GM19397 (cell line): Measurements from ENCODE around the gene CLNK.

ENCODE experiments used
- ATAC-seq: cut with Tn5 transposase; IDR thresholded peaks from one replicate; pipeline ENCODE4 v1.9.1; 2021; ENCODE audit warnings: mild to moderate bottlenecking, moderate library complexity; ENCODE audit not compliant: unreplicated experiment

CLNK gene

GRCh38 chr4:10684631-10685030 lies at the start of gene CLNK:
Gene CLNK (minus strand): TSS chr4:10684768. CDS start chr4:10667869, 16,899 bp downstream.
- ATAC-seq = peak; percentile 90

GRCh38 chr4:10733481-10734062 lies 49.0 kb upstream of the CLNK start:
- ATAC-seq = no peak

- ATAC-seq = no peak
Measured at GRCh38 chr4:10732914-10733415, 48.4 kb upstream of the CLNK start.

GRCh38 chr4:10732235-10732913 lies 47.8 kb upstream of the CLNK start:
- no peak for ATAC-seq

GRCh38 chr4:10731690-10732089 lies 47.1 kb upstream of the CLNK start:
- ATAC-seq = peak; percentile 28

GRCh38 chr4:10731162-10731561 lies 46.6 kb upstream of the CLNK start:
- no peak for ATAC-seq

GRCh38 chr4:10730590-10730989 lies 46.0 kb upstream of the CLNK start:
- ATAC-seq = peak; percentile 47

GRCh38 chr4:10730019-10730418 lies 45.5 kb upstream of the CLNK start:
- peak; percentile 31 for ATAC-seq

GRCh38 chr4:10729366-10729765 lies 44.8 kb upstream of the CLNK start:
- no peak for ATAC-seq

- no peak for ATAC-seq
Measured at GRCh38 chr4:10728016-10728415, 43.4 kb upstream of the CLNK start.

- no peak for ATAC-seq
Measured at GRCh38 chr4:10727140-10727880, 42.7 kb upstream of the CLNK start.

GRCh38 chr4:10722957-10723356 lies 38.4 kb upstream of the CLNK start:
- ATAC-seq = peak; percentile 83

GRCh38 chr4:10721616-10722015 lies 37.0 kb upstream of the CLNK start:
- no peak for ATAC-seq

GRCh38 chr4:10716163-10716562 lies 31.6 kb upstream of the CLNK start:
- no peak for ATAC-seq

- no peak for ATAC-seq
Measured at GRCh38 chr4:10715696-10716095, 31.1 kb upstream of the CLNK start.

GRCh38 chr4:10715135-10715534 lies 30.6 kb upstream of the CLNK start:
- ATAC-seq = no peak

- no peak for ATAC-seq
Measured at GRCh38 chr4:10713591-10713990, 29.0 kb upstream of the CLNK start.

- no peak for ATAC-seq
Measured at GRCh38 chr4:10706236-10706635, 21.7 kb upstream of the CLNK start.

- ATAC-seq = no peak
Measured at GRCh38 chr4:10704430-10704810, 19.9 kb upstream of the CLNK start.

GRCh38 chr4:10703766-10704429 lies 19.3 kb upstream of the CLNK start:
- no peak for ATAC-seq

- ATAC-seq = no peak
Measured at GRCh38 chr4:10703156-10703555, 18.6 kb upstream of the CLNK start.
